GM18951 (cell line): Measurements from ENCODE around the gene NTNG2.
A peak's percentile ranks its signal among the peaks of the same experiment; 100 is the strongest.

Source experiments
- POLR2A ChIP-seq: IDR thresholded peaks from 4 replicates; pipeline ENCODE4 v1.6.1; 2011; ENCODE audit warnings: mild to moderate bottlenecking; ENCODE audit not compliant: insufficient read length, insufficient read depth; ENCODE audit errors: extremely low read depth
- in situ Hi-C: fragments of 300-500 bp; cut with MboI; formaldehyde crosslinking; loops from one replicate; pipeline ENCODE4 v1.12.0; 2022; ENCODE audit warnings: low sequenced_read_pairs, mixed read lengths, inconsistent platforms; ENCODE audit not compliant: unreplicated experiment

NTNG2 gene

GRCh38 chr9:132235894-132236661, 74.2 kb downstream of the NTNG2 start:
- in situ Hi-C loops: loop anchor here (10.0 kb wide), 1 partner anchor 471 kb away; no protein-coding TSS in a partner anchor

GRCh38 chr9:132236662-132237311, 74.9 kb downstream of the NTNG2 start:
- in situ Hi-C loops: loop anchor here (10.0 kb wide), 1 partner anchor 472 kb away; no protein-coding TSS in a partner anchor
- no peak for TF ChIP-seq POLR2A

More at GRCh38 chr9:132235894-132236661, 74.2 kb downstream of the NTNG2 start:
- TF ChIP-seq POLR2A: no peak

- no peak for TF ChIP-seq POLR2A
- in situ Hi-C loops: loop anchor here (10.0 kb wide), 1 partner anchor 473 kb away; no protein-coding TSS in a partner anchor
These were observed 75.6 kb downstream of the NTNG2 start for GRCh38 chr9:132237481-132237880.

- in situ Hi-C loops: loop anchor here (10.0 kb wide), 1 partner anchor 473 kb away; no protein-coding TSS in a partner anchor
- TF ChIP-seq POLR2A: no peak
These were observed 76.4 kb downstream of the NTNG2 start for GRCh38 chr9:132238026-132238972.

- TF ChIP-seq POLR2A: no peak
- in situ Hi-C loops: loop anchor here (10.0 kb wide), 1 partner anchor 474 kb away; no protein-coding TSS in a partner anchor
These were observed 77.1 kb downstream of the NTNG2 start for GRCh38 chr9:132238992-132239391.

GRCh38 chr9:132239518-132239917, 77.7 kb downstream of the NTNG2 start:
- no peak for TF ChIP-seq POLR2A
- in situ Hi-C loops: loop anchor here (10.0 kb wide), 1 partner anchor 475 kb away; no protein-coding TSS in a partner anchor

GRCh38 chr9:132239999-132240840, 78.4 kb downstream of the NTNG2 start:
- in situ Hi-C loops: loop anchor here (10.0 kb wide), 1 partner anchor 475 kb away; no protein-coding TSS in a partner anchor
- TF ChIP-seq POLR2A: no peak

GRCh38 chr9:132240841-132241482, 79.1 kb downstream of the NTNG2 start:
- no peak for TF ChIP-seq POLR2A
- in situ Hi-C loops: no loop called here

GRCh38 chr9:132241483-132241839, 79.6 kb downstream of the NTNG2 start:
- in situ Hi-C loops: no loop called here
- TF ChIP-seq POLR2A: peak; percentile 12

- in situ Hi-C loops: no loop called here
- no peak for TF ChIP-seq POLR2A
These were observed 80.2 kb downstream of the NTNG2 start for GRCh38 chr9:132241840-132242620.
